Measurements from ENCODE around the gene ZNF10. TPM values are rescaled to one million over a fixed set of nuclear protein-coding genes. Genes with fewer than 3 reads are reported as not detected.

The ZNF10 gene
- total RNA-seq, 1 experiment from 2014 or later: 12.4 TPM

DNA sequence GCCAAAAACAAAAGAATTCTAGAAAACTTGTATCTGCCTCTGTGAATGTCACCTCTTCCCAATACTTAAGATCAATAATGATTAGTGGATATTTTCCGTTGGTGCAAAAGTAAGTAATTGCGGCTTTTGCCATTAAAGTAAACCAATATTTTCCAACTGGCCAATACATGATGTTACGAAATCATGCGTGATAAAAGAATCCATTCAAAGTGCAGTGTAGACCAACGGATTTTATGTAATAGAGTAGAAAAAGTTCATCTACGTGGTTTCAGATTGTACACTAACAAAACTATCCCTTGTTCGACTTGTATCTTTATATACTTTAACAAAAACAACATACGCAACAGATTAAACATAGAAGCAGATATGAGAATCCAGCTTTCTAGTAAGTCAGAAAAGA, 50.2 kb downstream of the ZNF10 start:
- Histone ChIP-seq H3K27ac (ENCODE audit: low read length) (peak overlapping the region; percentile 86; the same call in 1 of the 2 replicates), H3K9me3 (ENCODE audit: control insufficient read depth, insufficient read depth, low read depth, low read length) (peaks cover 52% of the 10 kb centered on the region), H3K36me3 (ENCODE audit: control insufficient read depth, insufficient read depth, low read length) (no peaks in the 10 kb centered on the region), H3K4me1 (ENCODE audit: control insufficient read depth, insufficient read depth, low read length) (no peaks in the 10 kb centered on the region), H3K27me3 (ENCODE audit: control insufficient read depth, insufficient read depth, low read length) (no peaks in the 10 kb centered on the region), H3K4me3 (ENCODE audit: low read depth in 2 of 2, low read length in 2 of 2) (peak overlapping the region in 1 of 2 experiments; percentile 92; a peak in 2 of 4 replicates)
- CTCF ChIA-PET: no interaction called here
- in situ Hi-C loops (cut with HindIII; ENCODE audit: low pct_unique_long_range_greater_than_20kb, low sequenced_read_pairs) (no loop called here), intact Hi-C loops (cut with micrococcal nuclease; ENCODE audit: unreplicated experiment) (no loop called here)
- POLR2A ChIA-PET: no interaction called here
- ATAC-seq: no peak
- no TSS peak for BruUV-seq (replicated peaks)
- no peak for DNase-seq (ENCODE audit: low read depth, low spot score)
- no peak for TF ChIP-seq POLR2AphosphoS5 (IDR thresholded peaks at IDR 0.05; ENCODE audit: low read depth, low read length)
- TF ChIP-seq, protein P1, sequence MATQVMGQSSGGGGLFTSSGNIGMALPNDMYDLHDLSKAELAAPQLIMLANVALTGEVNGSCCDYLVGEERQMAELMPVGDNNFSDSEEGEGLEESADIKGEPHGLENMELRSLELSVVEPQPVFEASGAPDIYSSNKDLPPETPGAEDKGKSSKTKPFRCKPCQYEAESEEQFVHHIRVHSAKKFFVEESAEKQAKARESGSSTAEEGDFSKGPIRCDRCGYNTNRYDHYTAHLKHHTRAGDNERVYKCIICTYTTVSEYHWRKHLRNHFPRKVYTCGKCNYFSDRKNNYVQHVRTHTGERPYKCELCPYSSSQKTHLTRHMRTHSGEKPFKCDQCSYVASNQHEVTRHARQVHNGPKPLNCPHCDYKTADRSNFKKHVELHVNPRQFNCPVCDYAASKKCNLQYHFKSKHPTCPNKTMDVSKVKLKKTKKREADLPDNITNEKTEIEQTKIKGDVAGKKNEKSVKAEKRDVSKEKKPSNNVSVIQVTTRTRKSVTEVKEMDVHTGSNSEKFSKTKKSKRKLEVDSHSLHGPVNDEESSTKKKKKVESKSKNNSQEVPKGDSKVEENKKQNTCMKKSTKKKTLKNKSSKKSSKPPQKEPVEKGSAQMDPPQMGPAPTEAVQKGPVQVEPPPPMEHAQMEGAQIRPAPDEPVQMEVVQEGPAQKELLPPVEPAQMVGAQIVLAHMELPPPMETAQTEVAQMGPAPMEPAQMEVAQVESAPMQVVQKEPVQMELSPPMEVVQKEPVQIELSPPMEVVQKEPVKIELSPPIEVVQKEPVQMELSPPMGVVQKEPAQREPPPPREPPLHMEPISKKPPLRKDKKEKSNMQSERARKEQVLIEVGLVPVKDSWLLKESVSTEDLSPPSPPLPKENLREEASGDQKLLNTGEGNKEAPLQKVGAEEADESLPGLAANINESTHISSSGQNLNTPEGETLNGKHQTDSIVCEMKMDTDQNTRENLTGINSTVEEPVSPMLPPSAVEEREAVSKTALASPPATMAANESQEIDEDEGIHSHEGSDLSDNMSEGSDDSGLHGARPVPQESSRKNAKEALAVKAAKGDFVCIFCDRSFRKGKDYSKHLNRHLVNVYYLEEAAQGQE (IDR thresholded peaks at IDR 0.05; ENCODE audit: insufficient read depth in 1 of 2, low read depth in 2 of 2, low read length in 1 of 2): no peak

GRCh38 chr12:133181238-133181959, 51.0 kb downstream of the ZNF10 start, which contains the start of gene ZNF268:
TSS of gene ZNF268 (plus strand) at chr12:133181495. CDS start at chr12:133181998, 503 bp downstream.
- no peaks in the 10 kb centered on the region for H3K4me1 ChIP-seq (ENCODE audit: control insufficient read depth, insufficient read depth, low read length)
- CTCF ChIA-PET: no interaction called here
- BruUV-seq (replicated peaks): no TSS peak
- DNase-seq (ENCODE audit: low read depth, low spot score) (peak; percentile 72), ATAC-seq (peak; percentile 97)
- TF ChIP-seq POLR2AphosphoS5 (IDR thresholded peaks at IDR 0.05; ENCODE audit: low read depth, low read length) (peak; percentile 89), SIN3A (IDR thresholded peaks at IDR 0.05; ENCODE audit: borderline replicate concordance, insufficient read depth, low read depth, low read length) (peak; percentile 75; the same call in 1 of the 2 replicates), TCF7L2 (IDR thresholded peaks at IDR 0.05; ENCODE audit: low read depth, low read length) (no peak), CTCF (IDR thresholded peaks at IDR 0.05) (peak; percentile 92)
- TF ChIP-seq, protein P1 (IDR thresholded peaks at IDR 0.05; ENCODE audit: insufficient read depth in 1 of 2, low read depth in 2 of 2, low read length in 1 of 2): no peak
- no peaks in the 10 kb centered on the region for H3K36me3 ChIP-seq (ENCODE audit: control insufficient read depth, insufficient read depth, low read length)
- no peaks in the 10 kb centered on the region for H3K27me3 ChIP-seq (ENCODE audit: control insufficient read depth, insufficient read depth, low read length)
- H3K9me3 ChIP-seq (ENCODE audit: control insufficient read depth, insufficient read depth, low read depth, low read length): peaks cover 52% of the 10 kb centered on the region
- POLR2A ChIA-PET: interaction anchor here (0.6 kb wide), 1 partner anchor 138 kb away, joined by 3 read pairs; no protein-coding TSS in a partner anchor
- H3K4me3 ChIP-seq (ENCODE audit: low read depth in 2 of 2, low read length in 2 of 2): peak within 1 kb of the TSS; percentile 76 to 92
- intact Hi-C loops (cut with micrococcal nuclease; ENCODE audit: unreplicated experiment): no loop called here
- in situ Hi-C loops (cut with HindIII; ENCODE audit: low pct_unique_long_range_greater_than_20kb, low sequenced_read_pairs): no loop called here
- H3K27ac ChIP-seq (ENCODE audit: low read length): peak within 1 kb of the TSS; percentile 86
